ENCODE data around the gene PPIL6. TPM values are rescaled to one million over a fixed set of nuclear protein-coding genes. Genes with fewer than 3 reads are reported as not detected.

The PPIL6 gene
- polyA plus RNA-seq, 2 of the 4 experiments (the other 2 are of a cell fraction) = 1.6 to 5.0 TPM

GRCh38 chr6:109348226-109348625 is 92.2 kb downstream of the PPIL6 start:
- POLR2A ChIA-PET = no interaction called here
- no peak for ATAC-seq

GRCh38 chr6:109347779-109348178 is 92.6 kb downstream of the PPIL6 start:
- no peak for ATAC-seq
- 73% methylated on average over 3 of the region's 3 CpGs for WGBS (ENCODE audit: missing lambda C conversion rate)
- Histone ChIP-seq H3K9me3 (no peaks in the 10 kb centered on the region), H3K27ac (no peak overlapping the region), H3K4me2 (no peak overlapping the region), H3K4me1 (peaks cover 12% of the 10 kb centered on the region), H3K4me3 (no peak overlapping the region)
- no peak for DNase-seq (ENCODE audit: low read depth in 1 of 2, low spot score in 1 of 2)
- ChIA-PET POLR2A (no interaction called here), CTCF (no interaction called here)
- FAIRE-seq = no peak
- no peak for TF ChIP-seq HOXB5 (CRISPR knock-in tag; IDR thresholded peaks at IDR 0.05)
- no peak for TF ChIP-seq ZC3H11A (IDR thresholded peaks at IDR 0.05)
- TF ChIP-seq SMC3 (IDR thresholded peaks at IDR 0.05) = no peak
- TF ChIP-seq HEYL (CRISPR knock-in tag; IDR thresholded peaks at IDR 0.05) = no peak
- TF ChIP-seq RAD21 (conservative IDR thresholded peaks at IDR 0.05 in 1 of 2, IDR thresholded peaks at IDR 0.05 in 1 of 2) = no peak
- no peak for TF ChIP-seq HES2 (IDR thresholded peaks at IDR 0.05)
- TF ChIP-seq ZFP36 (IDR thresholded peaks at IDR 0.05; ENCODE audit: borderline replicate concordance, partially characterized antibody) = no peak
- no peak for TF ChIP-seq FOXS1 (CRISPR knock-in tag; IDR thresholded peaks at IDR 0.05)
- no peak for TF ChIP-seq ELK1 (IDR thresholded peaks at IDR 0.05; ENCODE audit: low read depth, low read length)

More at GRCh38 chr6:109348226-109348625, 92.2 kb downstream of the PPIL6 start:
- FAIRE-seq (no peak), DNase-seq (ENCODE audit: low read depth in 1 of 2, low spot score in 1 of 2) (no peak)
- no peak overlapping the region for H3K4me2 ChIP-seq
- CTCF ChIA-PET = no interaction called here
- H3K9me3 ChIP-seq = no peaks in the 10 kb centered on the region
- WGBS (ENCODE audit: missing lambda C conversion rate) = 93% methylated on average over 2 of the region's 8 CpGs
- no peak overlapping the region for H3K4me3 ChIP-seq
- TF ChIP-seq HOXB5 (CRISPR knock-in tag; IDR thresholded peaks at IDR 0.05) = no peak
- no peak for TF ChIP-seq BCL3 (IDR thresholded peaks at IDR 0.05)
- no peak overlapping the region for H3K27ac ChIP-seq
- peaks cover 12% of the 10 kb centered on the region for H3K4me1 ChIP-seq

GRCh38 chr6:109345986-109346385 is 94.4 kb downstream of the PPIL6 start:
- 84% methylated on average over 4 of the region's 4 CpGs for WGBS (ENCODE audit: missing lambda C conversion rate)
- Histone ChIP-seq H3K4me3 (no peak overlapping the region), H3K9me3 (no peaks in the 10 kb centered on the region), H3K4me1 (peaks cover 12% of the 10 kb centered on the region), H3K4me2 (no peak overlapping the region), H3K27ac (no peak overlapping the region)
- TF ChIP-seq RNF2 (IDR thresholded peaks at IDR 0.05; ENCODE audit: borderline replicate concordance, low read depth) (no peak), CHD4 (IDR thresholded peaks at IDR 0.05; ENCODE audit: borderline replicate concordance) (no peak), USF2 (IDR thresholded peaks at IDR 0.05) (no peak), E2F6 (IDR thresholded peaks at IDR 0.05; ENCODE audit: borderline replicate concordance, low read depth) (no peak), POLR2A (IDR thresholded peaks at IDR 0.05; ENCODE audit: low read length) (no peak), REST (IDR thresholded peaks at IDR 0.05) (no peak), KDM5A (IDR thresholded peaks at IDR 0.05) (no peak), RARB (CRISPR knock-in tag; IDR thresholded peaks at IDR 0.05) (no peak), HDAC2 (IDR thresholded peaks at IDR 0.05) (no peak), HOXB13 (CRISPR knock-in tag; IDR thresholded peaks at IDR 0.05; ENCODE audit: low read depth) (no peak)
- ChIA-PET POLR2A (no interaction called here), CTCF (interaction anchor here (1.0 kb wide), 1 partner anchor 9 kb away, joined by 3 read pairs; no protein-coding TSS in a partner anchor)
- DNase-seq (ENCODE audit: low read depth in 1 of 2, low spot score in 1 of 2) (no peak), FAIRE-seq (no peak), ATAC-seq (no peak)

All from A549 (cell line).